A549 (cell line): ENCODE data around the gene SUPT3H. TPM values are rescaled to one million over a fixed set of nuclear protein-coding genes. Genes with fewer than 3 reads are reported as not detected.

ENCODE experiments used
- ATAC-seq, 2 experiments: fragments of 200-7000 bp in 1 of 2; fragments of >200 bp in 1 of 2; cut with Nextera tagmentation in 1 of 2; cut with Tn5 transposase in 1 of 2; 3 replicates each; pipeline versions ENCODE4 v1.8.0 to v1.9.1; 2018 to 2020; ENCODE audit warnings: mild to moderate bottlenecking in 1 of 2, moderate library complexity in 1 of 2
- CTCF ChIA-PET: fragments of 300-600 bp; sonication (Branson Sonifier 250); formaldehyde crosslinking; extraction: SDS; loops from one replicate; lab custom pipeline; 2021; ENCODE audit warnings: antibody characterized with exemption, inconsistent platforms; lab: Yijun Ruan, JAX
- POLR2A ChIA-PET: fragments of 350-600 bp; formaldehyde crosslinking; extraction: SDS; loops from one replicate; lab custom pipeline; 2021; ENCODE audit warnings: antibody characterized with exemption, inconsistent platforms; lab: Yijun Ruan, JAX
- DNase-seq, 2 experiments: peaks; one replicate each; pipeline versions ENCODE4 v3.0.0 to v3.0.0-alpha.2; 2011 to 2016; ENCODE audit warnings: low read depth in 1 of 2, low spot score in 1 of 2
- FAIRE-seq: peaks from 2 replicates; lab custom pipeline; 2011; peaks lifted over from hg19 to GRCh38; lab: Jason Lieb, UNC
- H3K27ac ChIP-seq, 2 experiments: fragments of >200 bp; sonication (Bioruptor Twin); formaldehyde crosslinking; 3 replicates each; pipeline ENCODE4 v1.5.1; 2016 to 2017
- H3K4me1 ChIP-seq: fragments of >200 bp; sonication (Bioruptor Twin); formaldehyde crosslinking; 3 replicates; pipeline ENCODE4 v1.6.1; 2016
- H3K4me2 ChIP-seq: fragments of >200 bp; sonication (Bioruptor Twin); formaldehyde crosslinking; 3 replicates; pipeline ENCODE4 v1.6.1; 2016
- H3K4me3 ChIP-seq: fragments of >200 bp; sonication (Bioruptor Twin); formaldehyde crosslinking; 3 replicates; pipeline ENCODE4 v1.5.1; 2016
- H3K9me3 ChIP-seq: fragments of >200 bp; sonication (Bioruptor Twin); formaldehyde crosslinking; 3 replicates; pipeline ENCODE4 v1.6.1; 2016
- BCL3 ChIP-seq: fragments of >200 bp; sonication (Bioruptor Twin); formaldehyde crosslinking; IDR thresholded peaks from 3 replicates; pipeline ENCODE4 v1.6.1; 2016
- BHLHE40 ChIP-seq: IDR thresholded peaks from 2 replicates; pipeline ENCODE4 v1.6.1; 2012; ENCODE audit warnings: low read depth, low read length, inconsistent platforms
- CBX2 ChIP-seq: fragments of 200-600 bp; sonication (generic); IDR thresholded peaks from 2 replicates; pipeline ENCODE4 v1.6.1; 2016; ENCODE audit warnings: low read depth, mild to moderate bottlenecking, borderline replicate concordance
- CEBPB ChIP-seq, 2 experiments: fragments of >200 bp in 1 of 2; sonication (Bioruptor Twin) in 1 of 2; formaldehyde crosslinking in 1 of 2; IDR thresholded peaks; 2 replicates each; pipeline ENCODE4 v1.6.1; 2012 to 2016
- CHD2 ChIP-seq: fragments of 150-350 bp; IDR thresholded peaks from 2 replicates; pipeline ENCODE4 v1.6.1; 2014; ENCODE audit warnings: low read length; ENCODE audit not compliant: partially characterized antibody
- EP300 ChIP-seq, 2 experiments: fragments of >200 bp; sonication (Bioruptor Twin); formaldehyde crosslinking; IDR thresholded peaks; 2 replicates in 1 of 2; 3 replicates in 1 of 2; pipeline ENCODE4 v1.6.1; 2016 to 2017
- FOSL2 ChIP-seq, 2 experiments: fragments of 450-650 bp in 1 of 2; fragments of >200 bp in 1 of 2; sonication (Bioruptor Twin) in 1 of 2; formaldehyde crosslinking; IDR thresholded peaks; 2 replicates each; pipeline versions ENCODE4 v1.5.0 to v1.6.1; 2016 to 2020; ENCODE audit warnings: mild to moderate bottlenecking in 1 of 2, moderate library complexity in 1 of 2
- FOXS1 ChIP-seq: fragments of 250-450 bp; sonication (Bioruptor Pico); IDR thresholded peaks from 2 replicates; pipeline ENCODE4 v1.5.0; 2020; ENCODE audit warnings: mild to moderate bottlenecking, moderate library complexity
- HDAC2 ChIP-seq: fragments of 200-600 bp; sonication (generic); IDR thresholded peaks from 2 replicates; pipeline ENCODE4 v1.6.1; 2016
- HEYL ChIP-seq: fragments of 250-450 bp; sonication (Bioruptor Pico); IDR thresholded peaks from 2 replicates; pipeline ENCODE4 v1.8.0; 2021; ENCODE audit warnings: mild to moderate bottlenecking, moderate library complexity
- HOXB5 ChIP-seq: fragments of 250-450 bp; sonication (Bioruptor Pico); IDR thresholded peaks from 2 replicates; pipeline ENCODE4 v1.5.0; 2020; ENCODE audit warnings: mild to moderate bottlenecking, moderate library complexity
- JUN ChIP-seq, 2 experiments: fragments of >200 bp; sonication (Bioruptor Twin); formaldehyde crosslinking; IDR thresholded peaks; 2 replicates in 1 of 2; 3 replicates in 1 of 2; pipeline ENCODE4 v1.6.1; 2016 to 2017
- JUNB ChIP-seq: fragments of >200 bp; sonication (Bioruptor Twin); formaldehyde crosslinking; IDR thresholded peaks from 2 replicates; pipeline ENCODE4 v1.6.1; 2016
- KDM1A ChIP-seq: fragments of 200-600 bp; sonication (generic); IDR thresholded peaks from 2 replicates; pipeline ENCODE4 v1.6.1; 2016; ENCODE audit warnings: low read depth, mild to moderate bottlenecking
- MAFK ChIP-seq: fragments of 450-650 bp; IDR thresholded peaks from 2 replicates; pipeline ENCODE4 v1.6.1; 2014; ENCODE audit not compliant: partially characterized antibody
- NR3C1 ChIP-seq: fragments of >200 bp; sonication (Bioruptor Twin); formaldehyde crosslinking; IDR thresholded peaks from 3 replicates; pipeline ENCODE4 v1.6.1; 2017
- RARB ChIP-seq: fragments of 250-450 bp; sonication (Bioruptor Pico); IDR thresholded peaks from 2 replicates; pipeline ENCODE4 v1.8.0; 2021; ENCODE audit warnings: mild to moderate bottlenecking, moderate library complexity
- RCOR1 ChIP-seq: fragments of 150-350 bp; IDR thresholded peaks from 2 replicates; pipeline ENCODE4 v1.6.1; 2014; ENCODE audit warnings: antibody characterized with exemption, low read length, low read depth
- SREBF2 ChIP-seq: fragments of 450-650 bp; IDR thresholded peaks from 2 replicates; pipeline ENCODE4 v1.6.1; 2014; ENCODE audit warnings: mild to moderate bottlenecking, moderate library complexity
- ZC3H11A ChIP-seq: fragments of 450-650 bp; IDR thresholded peaks from 2 replicates; pipeline ENCODE4 v1.6.1; 2014; ENCODE audit warnings: antibody characterized with exemption, mild to moderate bottlenecking
- ZNF302 ChIP-seq: fragments of 250-450 bp; sonication (Bioruptor Pico); IDR thresholded peaks from 2 replicates; pipeline ENCODE4 v1.9.0; 2021; ENCODE audit warnings: inconsistent platforms, mild to moderate bottlenecking, moderate library complexity
- WGBS: methylation state at CpG from one replicate; pipeline ENCODE4 v1.1.6; 2017; ENCODE audit errors: missing lambda C conversion rate; 5-methylcytosine and 5-hydroxymethylcytosine counted together
- polyA plus RNA-seq, 4 experiments: library from polyadenylated mRNA; depleted of rRNA in 3 of 4; stranded (reverse); fragments of >200 nt; fragmentation: RNase III in 1 of 4; extraction: RNeasy Plus Mini Kit Qiagen cat#74134 plus additional on column Dnase treatment in 1 of 4; gene quantifications; 2 replicates in 3 of 4; 3 replicates in 1 of 4; pipeline ENCODE4 v1.2.3, GENCODE V29; 2011 to 2017
- TF ChIP-seq, protein P1 (sequence below): fragments of 450-650 bp; IDR thresholded peaks from 2 replicates; pipeline ENCODE4 v1.6.1; 2014; ENCODE audit warnings: antibody characterized with exemption
- TF ChIP-seq, protein P2 (sequence below): fragments of >200 bp; sonication (Bioruptor Twin); formaldehyde crosslinking; IDR thresholded peaks from 2 replicates; pipeline ENCODE4 v1.6.1; 2016
- TF ChIP-seq, protein P3 (sequence below): fragments of 250-450 bp; sonication (Bioruptor Pico); IDR thresholded peaks from 2 replicates; pipeline ENCODE4 v1.5.0; 2021; ENCODE audit warnings: mild to moderate bottlenecking, moderate library complexity, borderline replicate concordance

The SUPT3H gene
- polyA plus RNA-seq, 2 of the 4 experiments (the other 2 are of a cell fraction): 4.3 to 6.2 TPM

- H3K4me3 ChIP-seq: no peak overlapping the region
- ChIA-PET POLR2A (no interaction called here), CTCF (no interaction called here)
- H3K9me3 ChIP-seq: no peaks in the 10 kb centered on the region
- no peaks in the 10 kb centered on the region for H3K4me1 ChIP-seq
- no peak for TF ChIP-seq FOXS1 (CRISPR knock-in tag)
- FAIRE-seq: no peak
- no peak for DNase-seq
- no peak overlapping the region for H3K4me2 ChIP-seq
- 100% methylated on average over 1 of the region's 1 CpG for WGBS
- H3K27ac ChIP-seq: no peak overlapping the region
- no peak for ATAC-seq
Measured at GRCh38 chr6:45369870-45370269, 7.9 kb downstream of the SUPT3H start.

GRCh38 chr6:45367999-45368398 is 9.7 kb downstream of the SUPT3H start:
- TF ChIP-seq CEBPB (IDR thresholded peaks at IDR 0.05) (no peak), JUN (IDR thresholded peaks at IDR 0.05) (no peak), HOXB5 (CRISPR knock-in tag) (no peak), BHLHE40 (no peak), EP300 (IDR thresholded peaks at IDR 0.05) (no peak), CHD2 (no peak), MAFK (no peak), RCOR1 (no peak), FOSL2 (IDR thresholded peaks at IDR 0.05) (no peak), FOSL2 (CRISPR knock-in tag; IDR thresholded peaks at IDR 0.05) (no peak), NR3C1 (no peak), BCL3 (no peak), RARB (CRISPR knock-in tag) (no peak), JUNB (no peak), KDM1A (no peak)
- TF ChIP-seq, protein P1, sequence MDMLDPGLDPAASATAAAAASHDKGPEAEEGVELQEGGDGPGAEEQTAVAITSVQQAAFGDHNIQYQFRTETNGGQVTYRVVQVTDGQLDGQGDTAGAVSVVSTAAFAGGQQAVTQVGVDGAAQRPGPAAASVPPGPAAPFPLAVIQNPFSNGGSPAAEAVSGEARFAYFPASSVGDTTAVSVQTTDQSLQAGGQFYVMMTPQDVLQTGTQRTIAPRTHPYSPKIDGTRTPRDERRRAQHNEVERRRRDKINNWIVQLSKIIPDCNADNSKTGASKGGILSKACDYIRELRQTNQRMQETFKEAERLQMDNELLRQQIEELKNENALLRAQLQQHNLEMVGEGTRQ: no peak
- H3K4me1 ChIP-seq: no peaks in the 10 kb centered on the region
- no peak overlapping the region for H3K27ac ChIP-seq
- H3K4me3 ChIP-seq: no peak overlapping the region
- H3K9me3 ChIP-seq: no peaks in the 10 kb centered on the region
- ATAC-seq (no peak), DNase-seq (no peak), FAIRE-seq (no peak)
- ChIA-PET POLR2A (no interaction called here), CTCF (no interaction called here)
- no peak overlapping the region for H3K4me2 ChIP-seq

GRCh38 chr6:45366534-45366933 is 11.2 kb downstream of the SUPT3H start:
- no peak for ATAC-seq
- TF ChIP-seq EP300 (IDR thresholded peaks at IDR 0.05) (no peak), CEBPB (IDR thresholded peaks at IDR 0.05) (no peak), HDAC2 (no peak), HEYL (CRISPR knock-in tag) (no peak), CBX2 (no peak), ZC3H11A (no peak), ZNF302 (CRISPR knock-in tag) (no peak), SREBF2 (no peak)
- TF ChIP-seq, protein P2, sequence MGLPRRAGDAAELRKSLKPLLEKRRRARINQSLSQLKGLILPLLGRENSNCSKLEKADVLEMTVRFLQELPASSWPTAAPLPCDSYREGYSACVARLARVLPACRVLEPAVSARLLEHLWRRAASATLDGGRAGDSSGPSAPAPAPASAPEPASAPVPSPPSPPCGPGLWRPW: no peak
- TF ChIP-seq, protein P3, sequence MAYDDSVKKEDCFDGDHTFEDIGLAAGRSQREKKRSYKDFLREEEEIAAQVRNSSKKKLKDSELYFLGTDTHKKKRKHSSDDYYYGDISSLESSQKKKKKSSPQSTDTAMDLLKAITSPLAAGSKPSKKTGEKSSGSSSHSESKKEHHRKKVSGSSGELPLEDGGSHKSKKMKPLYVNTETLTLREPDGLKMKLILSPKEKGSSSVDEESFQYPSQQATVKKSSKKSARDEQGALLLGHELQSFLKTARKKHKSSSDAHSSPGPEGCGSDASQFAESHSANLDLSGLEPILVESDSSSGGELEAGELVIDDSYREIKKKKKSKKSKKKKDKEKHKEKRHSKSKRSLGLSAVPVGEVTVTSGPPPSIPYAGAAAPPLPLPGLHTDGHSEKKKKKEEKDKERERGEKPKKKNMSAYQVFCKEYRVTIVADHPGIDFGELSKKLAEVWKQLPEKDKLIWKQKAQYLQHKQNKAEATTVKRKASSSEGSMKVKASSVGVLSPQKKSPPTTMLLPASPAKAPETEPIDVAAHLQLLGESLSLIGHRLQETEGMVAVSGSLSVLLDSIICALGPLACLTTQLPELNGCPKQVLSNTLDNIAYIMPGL (CRISPR knock-in tag): no peak
- TF ChIP-seq, all 56 proteins: peak for 0
- Histone ChIP-seq H3K4me1 (no peaks in the 10 kb centered on the region), H3K4me2 (no peak overlapping the region), H3K27ac (no peak overlapping the region), H3K9me3 (no peaks in the 10 kb centered on the region), H3K4me3 (no peak overlapping the region)
- ChIA-PET POLR2A (no interaction called here), CTCF (interaction anchor here (0.5 to 1.7 kb wide), 3 partner anchors 15 to 712 kb away, joined by 3 to 4 read pairs (median 3); no protein-coding TSS in a partner anchor)
- DNase-seq: no peak
- no peak for FAIRE-seq
- WGBS: 87% methylated on average over 1 of the region's 1 CpG
